GM19463 (cell line): Measurements from ENCODE around the gene MREG.

ENCODE experiments used
- ATAC-seq: cut with Tn5 transposase; IDR thresholded peaks from one replicate; pipeline ENCODE4 v1.9.1; 2021; ENCODE audit warnings: mild to moderate bottlenecking, moderate library complexity; ENCODE audit not compliant: unreplicated experiment

MREG gene

GRCh38 chr2:215921895-215922294 lies 91.5 kb downstream of the MREG start:
- no peak for ATAC-seq

DNA sequence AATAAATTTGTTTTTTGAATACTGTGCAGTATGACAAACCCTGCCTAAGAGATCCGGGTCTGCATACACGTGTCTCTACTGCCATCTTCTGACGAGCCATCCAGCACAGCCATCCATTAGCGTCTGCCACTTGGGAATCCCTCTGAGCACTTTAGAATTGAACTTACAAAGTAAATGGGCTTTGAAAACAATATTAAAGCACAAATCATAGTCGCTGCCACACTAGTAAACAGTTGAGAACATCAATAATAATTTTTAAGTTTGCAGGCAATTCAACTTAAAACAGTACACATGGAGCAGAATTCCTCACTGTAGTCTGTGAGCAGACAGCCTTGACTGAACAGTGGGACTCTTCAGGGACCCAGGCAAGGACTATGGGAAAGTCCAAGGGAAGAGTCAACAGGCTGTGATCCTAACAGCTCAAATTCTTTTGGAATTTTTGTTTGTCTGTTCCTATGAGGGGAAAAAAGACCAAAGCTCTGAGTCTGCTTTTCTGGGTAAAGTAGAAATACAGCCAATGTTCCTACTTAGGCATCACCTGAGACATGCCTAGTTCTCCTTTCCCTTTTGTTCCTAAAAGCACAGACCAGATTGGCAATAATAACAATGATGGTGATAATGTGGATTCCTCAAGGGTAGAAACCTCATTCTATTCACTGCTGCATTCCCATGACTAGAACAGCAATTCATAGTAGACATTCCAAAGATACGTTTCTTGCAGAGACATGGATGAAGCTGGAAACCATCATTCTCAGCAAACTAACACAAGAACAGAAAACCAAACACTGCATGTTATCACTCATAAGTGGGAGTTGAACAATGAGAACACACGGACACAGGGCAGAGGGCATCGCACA lies 92.9 kb downstream of the MREG start:
- peak; percentile 47 for ATAC-seq

DNA sequence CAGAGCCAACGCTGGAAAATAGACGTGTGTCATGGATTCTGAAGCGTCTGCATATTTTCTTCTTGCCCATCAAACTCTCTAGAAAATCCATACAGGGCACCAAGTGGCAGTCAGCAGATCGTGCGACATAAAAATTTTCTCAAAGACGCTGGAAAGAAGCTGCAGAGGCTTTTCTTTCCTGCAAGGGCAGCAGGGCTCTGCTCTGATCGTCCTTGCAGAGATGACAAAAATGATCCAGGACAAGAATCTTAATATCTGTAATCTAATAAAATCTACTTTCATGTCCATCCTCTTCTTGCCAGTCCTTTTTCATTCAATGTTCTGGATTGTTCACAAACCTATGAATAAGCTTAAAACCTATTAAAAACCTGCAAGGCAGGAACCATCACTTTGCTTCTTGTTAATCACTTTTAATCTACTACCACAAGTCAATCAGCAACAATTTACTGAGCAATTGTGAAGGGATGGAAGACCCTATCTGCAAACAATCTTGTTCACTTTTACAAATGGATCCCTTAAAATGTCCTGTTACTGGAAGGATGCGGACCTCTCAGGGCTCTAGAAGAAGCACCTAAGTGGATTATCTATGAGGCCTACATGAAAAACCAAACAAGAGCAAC lies 93.6 kb downstream of the MREG start:
- ATAC-seq = no peak

DNA sequence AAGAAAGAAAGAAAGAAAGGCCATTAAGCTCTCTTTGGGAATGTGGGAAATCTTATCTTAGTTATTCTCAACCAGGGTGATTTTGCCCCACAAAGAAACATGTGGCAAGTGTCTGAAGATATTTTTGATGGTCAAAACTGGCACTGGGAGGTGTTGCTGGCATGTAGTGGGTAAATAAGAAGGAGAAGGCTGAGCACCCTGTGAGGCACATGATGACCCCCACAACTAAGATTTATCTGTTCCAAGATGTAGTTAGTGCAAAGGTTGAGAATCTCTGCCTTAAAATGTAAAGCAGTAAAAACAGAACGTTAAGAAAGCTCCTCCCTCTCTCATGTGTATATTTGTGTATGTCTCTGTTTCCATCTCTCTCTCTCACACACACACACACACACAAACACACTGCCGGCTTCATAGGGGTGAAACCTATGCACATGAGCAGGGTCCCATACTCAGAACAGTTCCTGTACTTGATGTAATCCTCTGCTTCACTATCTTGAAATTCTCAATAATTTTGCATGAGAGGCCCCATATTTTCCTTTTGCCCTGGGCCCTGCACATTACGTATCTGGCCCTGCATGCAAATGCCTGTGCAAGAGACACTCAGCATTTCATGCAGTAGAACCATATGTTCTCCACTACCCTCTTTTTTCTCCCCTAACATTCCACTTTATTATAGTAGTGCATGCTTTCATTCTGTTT lies 94.3 kb downstream of the MREG start:
- ATAC-seq = no peak

- ATAC-seq = peak; percentile 77
Measured at GRCh38 chr2:215917953-215918620, 95.3 kb downstream of the MREG start.

DNA sequence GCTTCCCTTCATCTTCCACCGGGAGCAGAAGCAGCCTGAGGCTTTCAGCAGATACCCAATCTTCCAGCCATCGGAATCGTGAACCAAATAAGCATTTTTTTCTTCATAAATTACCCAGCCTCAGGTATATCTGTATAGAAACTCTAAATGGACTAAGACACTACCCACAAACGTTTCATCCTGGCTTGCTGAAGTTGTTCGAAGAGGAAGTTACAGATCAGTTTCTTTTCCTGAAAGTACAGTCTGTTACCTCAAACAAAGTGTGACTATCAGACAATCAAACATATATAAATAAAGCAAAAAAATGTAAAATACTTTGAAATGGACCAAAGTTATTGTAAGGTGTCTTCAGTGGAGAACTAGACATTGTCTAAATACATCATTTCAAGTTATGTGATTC lies 97.9 kb downstream of the MREG start:
- no peak for ATAC-seq

- ATAC-seq = no peak
Measured at GRCh38 chr2:215914777-215915165, 98.6 kb downstream of the MREG start.

- ATAC-seq = no peak
Measured at GRCh38 chr2:215914054-215914776, 99.1 kb downstream of the MREG start.

- ATAC-seq = no peak
Measured at GRCh38 chr2:215912299-215912842, 101.0 kb downstream of the MREG start.

GRCh38 chr2:215911301-215912085 lies 101.9 kb downstream of the MREG start:
- ATAC-seq = no peak

GRCh38 chr2:215910180-215910579 lies 103.2 kb downstream of the MREG start:
- ATAC-seq = no peak

DNA sequence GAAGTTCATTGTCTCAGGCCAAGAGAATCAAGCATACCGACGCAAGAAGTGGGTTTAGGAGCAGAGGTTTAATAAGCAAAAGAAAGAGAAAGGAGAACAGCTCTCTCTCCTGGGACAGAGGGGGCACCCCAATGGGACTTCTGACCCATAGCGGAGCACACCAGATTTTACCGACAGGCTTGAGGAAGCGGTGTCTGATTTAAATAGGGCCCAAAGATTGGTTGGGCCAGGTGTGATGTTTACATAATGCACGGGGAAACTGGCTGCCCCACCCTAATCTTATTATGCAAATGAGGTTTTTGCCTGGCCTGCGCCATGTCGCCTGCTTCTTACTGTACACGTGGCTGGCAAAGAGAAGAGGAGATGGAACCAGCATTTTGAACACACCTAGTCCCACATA lies 106.2 kb downstream of the MREG start:
- no peak for ATAC-seq

DNA sequence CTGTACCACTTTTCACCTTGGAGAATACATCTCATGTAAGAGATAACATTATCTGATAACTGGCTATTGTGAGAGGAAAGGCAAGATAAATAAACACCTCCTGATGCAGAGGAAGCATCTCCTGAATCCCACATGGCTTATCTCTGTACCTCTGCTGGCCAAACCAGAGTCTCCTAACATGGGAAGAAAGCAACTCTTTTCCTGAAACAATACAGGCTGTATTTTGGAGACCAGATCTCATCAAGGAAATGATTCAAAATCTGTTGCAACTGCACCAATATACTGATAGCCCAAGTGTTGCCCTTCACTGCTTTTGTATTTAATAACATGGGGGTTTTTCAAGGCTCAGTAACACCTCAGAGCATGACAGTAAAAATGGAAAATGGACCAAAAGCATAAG lies 106.9 kb downstream of the MREG start:
- ATAC-seq = no peak

DNA sequence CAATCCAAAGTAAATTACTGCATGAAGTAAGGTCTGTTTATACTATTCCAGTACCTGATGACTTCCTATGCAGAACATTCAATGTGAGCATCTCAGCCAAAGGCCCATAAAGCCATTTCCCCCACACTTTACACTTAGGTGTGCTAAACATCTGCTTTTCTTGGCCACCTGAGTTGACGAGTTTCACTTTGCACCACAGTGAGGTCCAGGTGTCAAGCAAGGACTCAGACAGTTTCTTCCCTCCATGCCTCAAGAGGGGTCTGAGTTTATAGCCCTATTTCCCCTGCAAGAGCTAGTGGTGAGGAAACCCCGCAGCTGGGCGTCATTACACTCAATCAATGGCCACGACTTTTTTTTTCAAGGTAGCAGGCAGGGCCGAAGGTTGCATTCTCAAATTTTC lies 107.7 kb downstream of the MREG start:
- ATAC-seq = no peak

- no peak for ATAC-seq
Measured at GRCh38 chr2:215904101-215904500, 109.2 kb downstream of the MREG start.

DNA sequence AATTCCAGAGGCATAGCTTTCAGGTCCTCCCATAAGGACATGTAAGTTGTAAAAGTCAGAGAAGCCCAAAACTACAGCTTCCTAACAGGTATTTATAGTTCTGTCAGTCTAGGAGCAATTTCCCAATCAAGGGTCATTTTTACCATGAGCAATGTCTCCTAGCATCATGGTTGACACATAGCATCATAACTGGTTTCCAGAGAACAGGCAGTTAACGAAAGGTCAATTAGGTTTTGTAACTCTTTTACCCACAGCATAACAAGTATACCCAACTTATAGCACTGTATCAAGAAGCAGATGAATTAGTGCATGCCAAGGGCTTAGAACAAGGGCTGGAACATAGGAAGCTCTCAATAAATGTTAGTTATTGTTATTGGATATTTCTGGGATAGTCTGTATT lies 110.1 kb downstream of the MREG start:
- no peak for ATAC-seq

- no peak for ATAC-seq
Measured at GRCh38 chr2:215901796-215902195, 111.6 kb downstream of the MREG start.

- ATAC-seq = peak; percentile 84
Measured at GRCh38 chr2:215900843-215901242, 112.5 kb downstream of the MREG start.

- no peak for ATAC-seq
Measured at GRCh38 chr2:215900203-215900611, 113.1 kb downstream of the MREG start.
